ENCODE results near the gene PGAP1.

DNA sequence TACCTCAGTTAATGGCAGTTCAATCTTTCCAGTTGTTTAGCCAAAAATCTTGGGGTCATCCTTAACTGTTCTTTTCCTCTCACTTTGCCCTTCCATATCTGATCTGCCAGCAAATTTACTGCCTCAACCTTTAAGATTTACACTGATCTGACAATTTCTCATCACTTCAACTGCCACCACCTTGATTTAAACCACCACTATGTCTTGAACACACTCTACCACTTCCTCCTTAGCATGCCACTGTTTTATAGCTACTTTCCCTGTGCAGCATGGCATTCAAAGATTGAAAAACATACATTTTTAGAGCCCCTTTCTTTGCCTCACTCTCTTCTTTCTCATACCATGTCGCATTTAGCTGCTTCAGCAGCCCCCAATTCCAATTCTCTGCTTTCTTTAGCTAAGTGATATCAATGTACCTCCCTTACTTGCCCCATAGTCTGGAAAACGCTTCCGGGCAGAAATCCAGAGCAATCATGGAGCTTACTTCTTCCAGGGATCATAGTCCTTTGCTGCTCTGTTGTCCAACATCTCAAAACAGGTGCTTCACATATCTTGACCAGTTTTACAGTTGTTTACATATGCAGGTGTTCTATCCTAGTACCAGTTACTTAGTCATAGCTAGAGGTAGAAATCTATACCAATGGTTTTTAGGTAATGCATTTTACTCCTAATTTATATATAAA is 10.9 kb downstream of the PGAP1 start:
- TF ChIP-seq EP300 (IDR thresholded peaks at IDR 0.05; ENCODE audit: low read depth) = no peak
- TF ChIP-seq, protein P1, sequence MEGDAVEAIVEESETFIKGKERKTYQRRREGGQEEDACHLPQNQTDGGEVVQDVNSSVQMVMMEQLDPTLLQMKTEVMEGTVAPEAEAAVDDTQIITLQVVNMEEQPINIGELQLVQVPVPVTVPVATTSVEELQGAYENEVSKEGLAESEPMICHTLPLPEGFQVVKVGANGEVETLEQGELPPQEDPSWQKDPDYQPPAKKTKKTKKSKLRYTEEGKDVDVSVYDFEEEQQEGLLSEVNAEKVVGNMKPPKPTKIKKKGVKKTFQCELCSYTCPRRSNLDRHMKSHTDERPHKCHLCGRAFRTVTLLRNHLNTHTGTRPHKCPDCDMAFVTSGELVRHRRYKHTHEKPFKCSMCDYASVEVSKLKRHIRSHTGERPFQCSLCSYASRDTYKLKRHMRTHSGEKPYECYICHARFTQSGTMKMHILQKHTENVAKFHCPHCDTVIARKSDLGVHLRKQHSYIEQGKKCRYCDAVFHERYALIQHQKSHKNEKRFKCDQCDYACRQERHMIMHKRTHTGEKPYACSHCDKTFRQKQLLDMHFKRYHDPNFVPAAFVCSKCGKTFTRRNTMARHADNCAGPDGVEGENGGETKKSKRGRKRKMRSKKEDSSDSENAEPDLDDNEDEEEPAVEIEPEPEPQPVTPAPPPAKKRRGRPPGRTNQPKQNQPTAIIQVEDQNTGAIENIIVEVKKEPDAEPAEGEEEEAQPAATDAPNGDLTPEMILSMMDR (IDR thresholded peaks at IDR 0.05) = no peak
